GM19035 (cell line): ENCODE data around the gene KLF6.

Source experiments
- ATAC-seq: cut with Tn5 transposase; IDR thresholded peaks from one replicate; pipeline ENCODE4 v1.9.1; 2021; ENCODE audit not compliant: unreplicated experiment

The KLF6 gene

DNA sequence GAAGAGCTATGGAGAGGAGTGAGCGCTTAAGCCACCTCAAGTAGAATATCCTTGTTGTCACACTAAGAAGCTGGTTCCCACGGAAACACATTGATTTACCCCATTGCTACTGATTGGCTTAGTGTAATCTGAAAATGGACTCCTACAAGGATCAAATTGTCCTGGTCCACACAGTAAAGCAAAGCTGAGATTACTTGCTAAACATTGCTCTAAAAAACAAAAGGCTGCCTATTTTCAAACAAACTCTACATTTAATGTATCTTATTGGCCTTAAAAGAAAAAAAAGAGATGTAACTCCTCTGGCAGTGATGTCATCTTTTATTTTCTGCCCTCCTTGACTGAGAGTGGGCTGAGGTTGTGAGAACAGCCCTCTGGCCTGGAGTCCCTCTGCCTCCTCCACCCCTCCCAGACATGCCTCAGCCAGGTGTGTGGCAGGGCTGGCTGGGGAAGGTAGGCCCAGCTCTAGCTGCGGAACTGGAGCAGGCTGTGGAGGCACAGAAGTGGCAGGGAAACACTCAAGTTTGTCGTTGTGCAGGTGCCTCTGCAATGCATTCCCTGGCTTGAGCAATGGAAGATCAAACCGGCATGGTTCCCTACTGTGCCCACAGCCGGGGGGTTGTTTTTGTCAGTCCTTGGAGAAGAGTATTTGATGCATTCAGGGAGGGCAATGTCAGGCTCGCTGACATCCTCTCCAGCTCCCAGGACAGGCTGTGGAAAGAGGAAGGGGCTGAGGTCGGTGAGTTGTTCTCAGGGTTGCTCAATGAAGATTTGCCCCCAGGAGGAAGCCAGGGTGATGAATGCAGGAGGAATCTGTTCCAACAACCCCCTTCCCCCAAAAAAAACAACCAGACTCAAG, 9.1 kb downstream of the KLF6 start:
- ATAC-seq = no peak

DNA sequence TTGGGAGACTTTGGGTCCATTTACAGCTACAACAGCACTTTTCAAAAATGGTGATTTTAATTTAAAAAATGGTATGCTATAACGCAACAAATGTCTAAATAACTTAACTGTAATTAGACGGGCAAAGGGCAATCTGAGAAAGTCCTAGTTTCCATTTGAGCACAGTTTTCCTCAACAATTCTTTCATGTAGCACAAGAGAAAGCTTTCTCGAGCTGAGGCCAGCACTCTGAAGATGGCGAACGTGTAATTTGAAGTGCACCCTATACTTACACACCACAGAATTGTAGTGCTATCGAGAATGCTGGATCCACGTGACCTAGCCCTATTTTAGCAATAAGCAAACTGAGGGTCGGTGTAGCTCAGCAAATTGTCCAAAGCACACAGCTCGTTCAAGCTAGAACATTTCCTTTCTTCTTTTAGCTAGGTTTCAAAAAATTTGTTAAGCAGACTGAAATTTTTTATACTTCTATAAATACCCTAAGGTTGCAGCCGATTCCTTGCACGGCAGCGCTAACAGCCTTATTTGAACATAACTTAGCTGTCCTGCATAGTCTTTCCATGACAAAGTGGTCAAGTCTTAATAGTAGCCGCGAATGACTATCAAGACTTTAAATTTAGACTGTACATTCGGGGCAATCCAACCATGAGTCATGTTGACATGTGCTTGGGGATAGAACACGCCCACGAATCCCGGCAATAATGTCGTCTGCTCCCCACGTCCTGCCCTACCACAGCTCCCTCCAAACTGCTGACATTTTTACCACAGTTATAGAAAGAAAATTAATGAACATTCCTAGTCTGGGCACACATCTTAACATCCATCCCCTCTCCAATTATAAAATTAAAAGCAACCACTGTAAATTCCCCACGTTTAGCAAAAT, 10.0 kb downstream of the KLF6 start:
- ATAC-seq = no peak

DNA sequence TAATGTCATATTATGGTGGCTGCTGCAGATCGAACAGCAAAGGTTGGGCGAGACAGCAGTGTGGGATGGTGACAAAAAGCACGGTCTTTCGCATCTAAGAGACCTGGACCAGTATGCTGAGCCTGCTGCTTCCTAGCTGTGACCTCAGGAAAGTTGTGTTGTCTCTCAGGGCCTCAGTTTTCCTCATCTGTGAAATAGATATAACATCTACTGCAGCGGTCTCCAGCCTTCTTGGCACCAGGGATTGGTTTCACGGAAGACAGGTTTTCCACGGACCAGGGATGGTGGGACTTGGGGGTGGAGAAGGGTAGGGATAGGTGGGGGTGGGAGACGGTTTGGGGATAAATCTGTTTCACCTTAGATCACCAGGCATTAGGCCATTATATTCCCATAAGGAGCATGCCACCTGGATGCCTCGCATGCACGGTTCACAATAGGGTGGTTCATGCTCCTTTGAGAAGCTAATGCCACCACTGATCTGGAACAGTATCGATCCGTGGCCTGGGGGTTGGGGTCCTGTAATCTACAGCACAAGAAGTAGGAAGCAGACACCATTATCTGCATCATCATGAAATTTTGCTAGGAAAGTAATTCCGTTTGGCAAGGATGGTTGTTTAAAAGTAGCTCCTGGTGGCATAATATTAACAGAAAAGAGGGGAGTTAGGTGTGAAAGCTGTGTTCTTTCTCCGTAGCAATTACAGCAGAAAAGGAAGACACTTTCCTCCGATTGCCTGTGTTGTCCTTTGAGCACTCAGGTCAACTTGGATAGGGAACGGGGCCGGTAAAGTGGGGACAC, 10.8 kb downstream of the KLF6 start:
- no peak for ATAC-seq

DNA sequence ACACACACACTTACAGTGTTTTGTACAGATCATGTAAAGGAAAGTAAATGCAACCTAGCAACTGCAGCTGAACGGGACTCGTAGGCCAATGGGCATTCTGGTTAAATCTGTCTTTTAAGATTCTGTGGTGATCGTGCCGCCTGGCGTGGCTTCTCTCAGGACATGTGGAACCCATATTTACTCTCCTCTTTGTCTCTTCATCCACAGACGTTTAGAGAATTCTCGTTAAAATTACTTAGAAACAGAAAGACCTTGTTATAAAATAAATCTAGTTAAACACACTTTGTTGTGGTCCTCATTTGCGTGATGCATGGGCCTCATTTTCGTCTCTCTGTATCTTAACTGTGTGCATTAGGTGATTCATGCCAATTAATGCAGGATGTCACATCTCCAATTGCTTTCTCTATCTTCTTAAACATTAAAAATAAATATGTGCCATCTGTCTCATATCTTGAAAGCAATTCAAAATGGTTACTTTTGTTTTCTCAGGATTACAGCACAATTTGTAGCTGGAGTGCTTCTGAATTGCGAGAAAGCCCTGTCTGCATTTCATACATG, 11.5 kb downstream of the KLF6 start:
- ATAC-seq = no peak

DNA sequence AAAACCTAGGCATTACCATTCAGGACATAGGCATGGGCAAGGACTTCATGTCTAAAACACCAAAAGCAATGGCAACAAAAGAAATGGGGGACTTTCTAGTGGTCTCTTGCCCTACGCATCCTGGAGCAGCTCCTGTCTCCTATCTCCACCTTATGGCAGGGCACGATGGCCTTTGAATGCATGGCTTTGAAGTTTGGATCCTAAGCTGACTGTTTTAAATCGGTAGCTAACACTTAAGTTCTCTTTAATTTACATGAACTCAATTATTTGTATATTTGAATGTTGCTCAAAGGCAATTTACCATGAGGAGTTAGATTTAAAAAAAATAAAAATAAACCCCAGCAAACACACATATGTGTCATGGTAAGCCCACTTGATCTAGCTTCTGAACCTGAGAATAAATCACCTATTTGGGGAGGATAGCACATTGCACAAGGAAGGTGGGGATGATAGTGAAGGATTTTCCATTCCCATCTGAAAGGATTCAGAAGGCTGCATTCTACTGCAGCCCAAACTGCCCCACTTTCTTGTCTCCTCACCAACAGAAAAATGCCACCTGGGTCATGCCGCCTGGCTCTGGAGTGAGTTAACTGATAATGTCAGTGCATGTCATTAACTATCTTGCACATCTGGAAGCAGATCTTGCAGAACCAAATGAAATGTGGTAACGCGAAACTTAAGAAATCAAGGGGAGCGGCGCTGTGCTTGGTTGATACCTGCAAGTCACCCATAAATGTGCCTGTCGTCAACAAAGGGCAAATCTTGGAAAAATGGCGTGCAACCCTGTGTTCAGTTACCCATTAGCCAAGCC, 12.4 kb downstream of the KLF6 start:
- no peak for ATAC-seq

DNA sequence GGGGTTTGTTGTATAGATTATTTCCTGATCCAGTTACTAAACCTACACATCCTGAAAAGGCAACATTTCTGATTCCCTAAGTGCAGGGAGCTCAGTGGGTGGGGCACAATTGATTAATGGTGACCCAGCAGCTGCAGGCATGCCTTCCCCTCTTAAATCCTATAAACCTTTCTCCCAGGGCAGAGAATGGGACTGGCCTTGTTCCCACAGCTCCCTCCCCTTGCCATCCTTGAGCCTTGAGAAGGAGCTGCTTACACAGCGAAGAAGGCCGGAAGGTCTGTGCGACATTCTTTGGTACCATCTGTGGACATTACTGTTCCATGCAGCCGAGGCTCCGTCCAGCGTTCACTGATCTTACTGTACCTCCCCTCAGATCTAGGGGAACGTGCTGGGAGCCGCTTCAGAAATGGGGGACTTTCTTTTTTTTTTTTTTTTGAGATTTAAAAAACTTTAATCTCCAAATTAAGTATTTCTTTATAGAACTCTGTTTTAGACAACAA, 14.3 kb downstream of the KLF6 start:
- no peak for ATAC-seq

DNA sequence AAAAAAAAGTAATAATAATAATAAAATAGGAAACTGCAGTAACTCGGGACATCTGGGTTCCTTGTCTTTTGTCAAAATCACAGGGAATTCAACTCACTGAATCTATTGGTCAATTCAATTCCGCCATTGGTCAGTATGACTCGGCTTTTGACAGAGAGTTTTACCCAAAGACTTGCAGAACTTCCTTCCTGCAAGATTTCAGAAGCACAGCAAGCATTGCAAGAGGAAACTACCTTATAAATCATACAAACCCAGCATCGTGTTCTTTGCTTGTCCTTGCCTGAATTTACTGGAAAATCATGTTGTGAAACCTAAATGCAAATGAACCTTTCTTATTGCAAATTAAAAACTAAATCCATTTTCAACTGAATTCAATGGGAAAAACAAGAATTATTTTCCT, 15.5 kb downstream of the KLF6 start:
- ATAC-seq = no peak

DNA sequence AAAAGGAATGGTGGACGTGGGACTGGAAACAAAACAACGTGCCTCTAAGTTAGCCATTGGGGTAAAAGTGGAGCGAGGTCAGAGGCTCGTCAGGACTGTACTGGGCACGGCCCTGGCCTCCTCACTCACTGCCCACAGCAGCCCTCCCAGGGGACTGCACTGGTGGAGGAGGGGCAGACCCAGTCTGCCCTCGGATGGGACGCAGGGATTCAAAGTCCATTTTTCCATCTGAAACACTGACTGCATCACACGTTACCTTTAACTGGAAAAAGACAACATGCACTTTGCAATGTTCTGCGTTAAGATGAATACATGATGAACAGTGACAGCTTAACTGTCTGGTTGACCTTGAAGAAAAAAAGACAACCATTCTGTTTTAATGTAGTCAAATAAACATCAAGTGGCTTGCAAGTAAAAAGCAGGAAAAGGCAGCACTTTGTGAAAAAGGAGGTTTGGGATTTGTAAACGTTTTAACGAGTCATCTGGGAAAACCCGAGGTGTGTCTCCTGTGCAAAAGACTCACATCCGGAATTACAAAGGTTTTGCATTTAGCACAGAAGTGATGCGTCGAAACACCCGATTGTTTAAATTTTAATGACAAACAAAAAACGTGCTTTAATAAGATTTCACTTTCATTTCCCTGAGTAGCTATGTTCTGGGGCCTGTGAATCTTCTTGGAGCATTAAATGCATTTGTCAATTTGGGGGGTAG, 18.8 kb downstream of the KLF6 start:
- ATAC-seq = no peak

DNA sequence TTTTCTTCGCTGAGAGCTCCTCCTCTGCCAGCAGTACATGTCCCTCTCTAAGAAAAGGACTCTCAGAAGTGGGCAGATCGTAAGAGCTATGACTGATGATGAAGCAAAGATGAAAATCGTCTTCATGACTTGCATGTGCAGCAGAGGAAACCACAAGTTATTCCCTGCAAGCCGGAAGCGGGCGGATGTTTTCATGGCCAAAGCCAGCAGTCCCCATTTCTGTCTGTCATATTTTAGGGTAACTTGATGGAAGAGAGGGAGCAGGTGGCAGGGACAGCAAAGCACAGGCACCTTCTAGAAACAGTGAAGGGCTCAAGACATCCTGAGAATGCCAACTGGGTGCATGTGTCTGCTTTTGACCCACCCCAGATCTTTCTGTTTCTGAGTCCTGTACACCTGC, 19.9 kb downstream of the KLF6 start:
- ATAC-seq = no peak

DNA sequence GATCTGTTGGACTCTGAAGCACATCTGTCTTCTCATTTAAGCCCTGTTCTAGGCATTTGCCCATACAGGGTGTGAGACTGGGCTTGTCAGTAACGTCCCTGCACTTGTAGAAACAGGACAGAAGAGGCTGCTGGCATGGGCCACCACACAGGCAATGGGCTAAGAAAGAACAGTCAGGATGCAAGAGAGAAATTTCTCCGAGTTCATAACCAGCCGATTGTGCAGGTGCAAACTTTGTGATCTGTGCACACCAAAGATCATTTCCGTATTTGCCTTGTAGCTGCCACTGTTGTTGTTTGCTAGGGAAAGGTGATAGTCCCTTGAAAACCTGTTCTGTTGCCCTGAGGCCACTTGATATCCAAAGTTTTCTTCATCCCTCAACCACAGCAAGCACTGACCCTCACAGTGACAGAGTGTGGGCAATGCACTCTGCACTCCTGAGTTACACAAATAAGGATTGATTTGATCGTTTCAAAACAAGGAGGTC, 20.3 kb downstream of the KLF6 start:
- ATAC-seq = no peak

DNA sequence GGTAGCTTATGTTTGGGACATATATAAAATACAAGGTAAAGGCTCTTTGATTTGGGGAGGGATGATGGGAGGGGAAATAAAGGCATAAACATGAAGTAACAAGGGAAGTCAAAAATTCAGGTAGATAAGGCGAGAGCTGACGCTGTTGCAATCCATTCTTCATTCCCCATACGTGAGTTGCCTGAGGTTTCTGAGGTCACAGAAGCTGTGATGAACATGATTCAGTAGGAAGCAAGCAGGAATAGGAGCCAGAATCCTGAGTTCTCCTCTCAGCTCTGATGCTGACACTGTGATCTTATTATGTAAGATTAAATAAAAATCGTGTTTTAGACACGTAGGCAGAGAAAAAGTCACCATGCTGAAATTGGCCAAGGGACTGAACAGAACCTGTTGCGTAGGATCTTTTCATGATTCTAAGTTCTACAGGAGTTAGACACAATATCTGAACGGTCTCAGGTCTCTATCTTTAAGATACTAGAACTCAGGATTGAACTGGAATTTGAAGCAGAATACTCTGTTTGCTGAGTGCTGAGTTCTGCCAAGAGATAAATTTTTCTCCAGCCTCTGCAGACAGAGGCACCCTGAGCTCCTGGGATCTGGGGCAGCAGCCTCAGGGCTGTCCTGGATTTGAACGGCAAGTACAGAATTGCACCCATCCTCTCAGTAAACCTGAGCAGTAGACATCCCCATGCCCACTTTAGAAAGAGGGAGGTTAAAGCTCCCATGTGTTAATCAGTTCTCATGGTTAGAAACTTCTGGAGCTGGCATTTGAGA, 21.0 kb downstream of the KLF6 start:
- ATAC-seq = no peak

DNA sequence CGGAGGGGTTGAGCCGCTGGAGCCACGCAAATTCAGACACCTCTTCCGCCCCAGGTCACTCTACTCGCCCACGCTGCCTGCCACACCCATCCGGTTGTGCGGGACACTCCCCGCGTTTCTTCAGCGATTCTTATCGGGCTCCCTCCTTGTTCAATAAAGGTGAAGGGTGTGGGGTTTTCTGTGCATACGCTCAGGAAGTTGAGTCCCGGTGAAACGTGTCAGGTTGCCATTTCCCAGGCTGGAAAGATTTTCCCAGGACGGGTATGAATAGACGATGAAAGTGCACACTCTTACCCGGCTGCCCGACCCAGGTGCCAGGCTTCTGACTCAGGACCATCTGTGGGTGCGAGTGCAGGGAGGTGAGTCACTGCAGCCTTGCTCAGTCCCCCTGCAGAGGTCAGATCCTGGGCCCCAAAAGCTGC, 22.0 kb downstream of the KLF6 start:
- ATAC-seq = no peak

DNA sequence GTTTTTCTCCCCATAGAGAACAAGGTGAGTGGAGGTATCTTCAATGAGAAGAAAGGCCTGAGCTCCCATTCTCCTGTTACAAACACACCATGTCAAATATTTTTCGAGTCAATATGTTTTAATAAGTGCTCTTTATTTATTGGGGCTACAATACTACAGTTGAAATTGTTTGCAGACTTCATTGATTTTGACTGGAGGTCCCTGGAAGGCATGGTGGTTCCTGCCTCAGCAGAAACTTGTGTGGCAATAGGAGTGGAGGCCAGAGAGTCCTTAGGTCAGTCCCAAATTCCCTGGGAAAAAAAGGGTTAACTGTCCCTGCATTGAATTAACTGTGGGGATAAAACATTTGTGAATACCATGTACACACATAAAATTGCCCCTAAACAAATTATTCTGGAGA, 22.7 kb downstream of the KLF6 start:
- ATAC-seq = no peak

DNA sequence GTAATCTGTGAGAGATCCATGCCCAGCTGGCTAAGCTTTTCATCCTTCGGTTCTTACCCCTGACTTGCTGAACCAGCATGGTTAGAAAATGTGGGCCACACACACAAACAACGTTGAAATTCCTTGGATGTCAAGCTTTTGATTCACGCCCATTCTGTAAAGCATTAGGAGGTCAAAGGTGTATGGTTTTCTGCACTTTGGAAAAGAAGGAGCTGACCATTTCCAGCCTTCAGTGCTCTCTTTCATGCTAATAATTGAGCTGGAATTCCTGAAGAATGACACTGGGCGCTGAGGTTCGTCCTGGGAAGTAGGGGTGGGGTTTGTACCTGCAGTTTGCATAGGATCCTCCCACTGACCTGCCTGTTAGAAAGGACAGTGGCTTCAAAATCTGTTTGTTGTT, 23.1 kb downstream of the KLF6 start:
- no peak for ATAC-seq

DNA sequence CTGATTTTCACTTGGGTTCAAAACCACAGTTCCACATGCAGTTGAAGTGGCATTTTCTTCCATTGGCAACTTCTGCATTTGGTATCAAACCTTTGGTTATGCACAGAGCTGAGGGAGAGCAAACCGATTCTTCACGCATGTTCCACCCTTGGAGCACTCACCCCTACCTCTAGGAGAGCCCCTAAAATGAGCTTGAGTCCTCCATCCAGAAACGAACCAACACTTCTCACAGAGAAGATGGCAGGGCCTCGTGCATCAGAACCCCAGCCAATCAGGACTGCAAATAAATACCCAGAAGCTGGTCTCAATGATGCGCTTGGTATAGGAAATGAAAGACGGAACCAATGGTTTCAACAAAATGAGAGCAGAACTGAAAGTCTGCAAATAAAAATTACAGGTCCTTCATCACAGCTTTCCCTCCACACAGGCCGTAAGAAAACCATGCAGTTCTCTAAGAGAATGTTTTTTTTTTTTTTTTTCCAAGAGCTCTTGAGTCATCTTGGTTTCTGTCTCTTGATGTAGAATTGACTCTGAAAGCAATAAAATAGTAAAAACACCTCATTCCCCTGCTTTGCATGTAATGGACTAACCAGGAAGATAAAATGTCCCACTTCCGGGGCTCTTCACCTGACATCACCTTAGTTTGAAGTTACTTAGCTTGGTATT, 23.9 kb downstream of the KLF6 start:
- ATAC-seq = peak; percentile 37

DNA sequence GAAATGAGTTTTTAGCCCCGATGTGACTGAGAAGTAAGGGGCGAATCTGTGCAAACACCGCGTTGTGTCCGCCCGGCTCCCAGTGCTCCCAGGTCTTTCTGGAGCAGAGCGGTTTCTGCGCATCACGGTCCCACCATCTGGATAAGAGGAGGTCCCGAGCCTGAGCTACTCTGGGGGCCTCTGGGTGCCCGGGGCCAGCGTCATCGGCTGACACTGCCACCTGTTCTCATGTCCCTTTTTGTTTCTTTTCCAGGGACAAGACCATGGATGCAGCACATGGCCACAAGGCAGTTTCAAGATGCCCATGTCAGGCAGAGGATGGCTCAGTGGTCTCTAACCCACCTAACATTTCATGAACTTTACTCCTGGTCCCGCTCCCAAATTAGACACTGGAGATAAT, 24.9 kb downstream of the KLF6 start:
- ATAC-seq = no peak

DNA sequence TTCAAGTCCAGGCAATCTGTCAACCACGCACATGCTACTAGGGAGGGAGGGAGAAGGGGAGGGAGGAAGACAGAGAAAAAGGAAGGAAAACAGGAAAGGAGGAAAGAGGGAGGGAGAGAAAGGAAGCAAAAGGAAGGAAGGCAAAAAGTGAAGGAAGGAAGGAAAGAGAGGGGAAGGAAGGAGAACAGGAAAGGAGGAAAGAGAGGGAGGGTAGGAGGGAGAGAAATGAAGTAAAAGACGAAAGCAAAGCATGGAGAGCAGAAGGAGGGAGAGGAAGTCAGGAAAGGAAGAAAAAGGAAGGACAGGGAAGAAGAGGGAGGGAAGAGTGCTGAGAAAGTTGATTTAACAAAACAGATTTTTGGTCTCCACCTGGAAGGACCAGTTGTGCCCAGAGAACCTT, 25.6 kb downstream of the KLF6 start:
- ATAC-seq = no peak

DNA sequence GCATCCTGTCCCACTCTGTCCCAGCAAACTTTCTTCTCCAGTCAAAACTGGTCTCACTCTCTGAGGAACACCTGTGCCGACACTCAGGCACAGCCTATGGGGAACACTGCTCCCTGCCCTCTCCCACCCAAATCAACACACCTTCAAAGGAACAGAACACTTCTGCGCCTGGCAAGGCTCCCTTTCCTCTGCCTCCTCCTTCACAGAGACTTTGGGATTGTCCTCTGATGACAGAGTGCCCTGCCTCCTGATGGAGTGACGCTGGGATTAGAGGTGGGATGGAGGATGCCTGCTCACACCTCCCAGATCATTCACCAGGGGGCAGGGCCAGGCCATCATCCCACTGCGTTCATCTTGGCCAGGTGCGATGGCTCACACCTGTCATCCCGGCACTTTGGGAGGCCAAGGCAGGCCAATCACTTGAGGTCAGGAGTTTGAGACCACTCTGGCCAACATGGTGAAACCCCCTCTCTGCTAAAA, 26.5 kb downstream of the KLF6 start:
- no peak for ATAC-seq
